Tibial artery (tissue), 4 donors: ENCODE measurements around the gene ERC2.

Experiments used
- DNase-seq, 2 donors: peaks; one replicate each; pipeline ENCODE4 v3.0.0-alpha.2; 2019
- H3K27ac ChIP-seq, 2 donors: fragments of 200-600 bp; sonication (generic) in 1 of 2; 1 replicate in 1 of 2; 2 replicates in 1 of 2; pipeline ENCODE4 v1.5.1; 2018 to 2019; ENCODE audit warnings: mild to moderate bottlenecking in 1 of 2
- H3K27me3 ChIP-seq, 2 donors: fragments of 200-600 bp; sonication (generic) in 1 of 2; one replicate each; pipeline versions ENCODE4 v1.5.1 to v1.6.0; 2016 to 2019
- H3K36me3 ChIP-seq, 3 donors: fragments of 200-600 bp; sonication (generic) in 2 of 3; one replicate each; pipeline ENCODE4 v1.5.1; 2016 to 2019; ENCODE audit warnings: mild to moderate bottlenecking in 2 of 3
- H3K4me1 ChIP-seq, 4 donors: fragments of 200-600 bp; sonication (generic) in 2 of 4; 1 replicate in 3 of 4; 2 replicates in 1 of 4; pipeline ENCODE4 v1.5.1; 2016 to 2019
- H3K4me3 ChIP-seq, 2 donors: fragments of 200-600 bp; sonication (generic) in 1 of 2; 1 replicate in 1 of 2; 2 replicates in 1 of 2; pipeline ENCODE4 v1.5.1; 2018 to 2019; ENCODE audit warnings: mild to moderate bottlenecking in 2 of 2
- H3K9me3 ChIP-seq, 3 donors: fragments of 200-600 bp; sonication (generic) in 1 of 3; one replicate each; pipeline ENCODE4 v1.5.1; 2016 to 2019
- intact Hi-C: fragments of 100-400 bp; cut with DNase I; formaldehyde crosslinking; loops from one replicate; pipeline ENCODE4 v1.15.0; 2023; ENCODE audit warnings: low total_unique reads
- TF ChIP-seq, protein P1 (sequence below), 2 experiments: fragments of 200-600 bp in 1 of 2; fragments of 450-650 bp in 1 of 2; IDR thresholded peaks; one replicate each; pipeline ENCODE4 v1.5.1; 2017 to 2019; ENCODE audit warnings: antibody characterized with exemption in 2 of 2, mild to moderate bottlenecking in 1 of 2, moderate library complexity in 1 of 2

Gene ERC2

DNA sequence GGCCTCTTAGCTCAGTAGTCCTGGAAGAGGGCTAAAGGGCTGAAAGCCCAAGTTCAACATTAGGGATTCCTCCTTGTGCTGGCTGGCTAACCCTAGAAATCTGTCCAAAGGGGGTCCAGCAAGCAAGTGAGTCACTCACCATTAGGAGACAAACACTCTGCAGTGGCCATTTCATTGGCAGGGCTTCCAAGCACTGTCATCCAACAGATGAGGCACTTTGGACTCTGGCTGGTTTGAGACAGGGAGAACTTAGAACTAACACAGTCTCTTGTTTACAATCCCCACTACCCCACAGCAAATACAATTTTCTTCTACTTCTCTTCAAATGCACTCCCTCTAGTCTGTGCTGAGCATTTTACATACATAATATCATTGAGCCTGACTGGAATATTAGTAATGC is 971.0 kb downstream of the ERC2 start:
- no peak overlapping the region for H3K4me3 ChIP-seq
- TF ChIP-seq, protein P1, sequence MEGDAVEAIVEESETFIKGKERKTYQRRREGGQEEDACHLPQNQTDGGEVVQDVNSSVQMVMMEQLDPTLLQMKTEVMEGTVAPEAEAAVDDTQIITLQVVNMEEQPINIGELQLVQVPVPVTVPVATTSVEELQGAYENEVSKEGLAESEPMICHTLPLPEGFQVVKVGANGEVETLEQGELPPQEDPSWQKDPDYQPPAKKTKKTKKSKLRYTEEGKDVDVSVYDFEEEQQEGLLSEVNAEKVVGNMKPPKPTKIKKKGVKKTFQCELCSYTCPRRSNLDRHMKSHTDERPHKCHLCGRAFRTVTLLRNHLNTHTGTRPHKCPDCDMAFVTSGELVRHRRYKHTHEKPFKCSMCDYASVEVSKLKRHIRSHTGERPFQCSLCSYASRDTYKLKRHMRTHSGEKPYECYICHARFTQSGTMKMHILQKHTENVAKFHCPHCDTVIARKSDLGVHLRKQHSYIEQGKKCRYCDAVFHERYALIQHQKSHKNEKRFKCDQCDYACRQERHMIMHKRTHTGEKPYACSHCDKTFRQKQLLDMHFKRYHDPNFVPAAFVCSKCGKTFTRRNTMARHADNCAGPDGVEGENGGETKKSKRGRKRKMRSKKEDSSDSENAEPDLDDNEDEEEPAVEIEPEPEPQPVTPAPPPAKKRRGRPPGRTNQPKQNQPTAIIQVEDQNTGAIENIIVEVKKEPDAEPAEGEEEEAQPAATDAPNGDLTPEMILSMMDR (IDR thresholded peaks at IDR 0.05): no peak
- H3K27ac ChIP-seq: no peak overlapping the region
- H3K4me1 ChIP-seq: no peaks in the 10 kb centered on the region
- H3K27me3 ChIP-seq: peaks cover 0 to 23% of the 10 kb centered on the region in 2 donors
- intact Hi-C loops: no loop called here
- DNase-seq: no peak
- no peaks in the 10 kb centered on the region for H3K36me3 ChIP-seq
- no peaks in the 10 kb centered on the region for H3K9me3 ChIP-seq

DNA sequence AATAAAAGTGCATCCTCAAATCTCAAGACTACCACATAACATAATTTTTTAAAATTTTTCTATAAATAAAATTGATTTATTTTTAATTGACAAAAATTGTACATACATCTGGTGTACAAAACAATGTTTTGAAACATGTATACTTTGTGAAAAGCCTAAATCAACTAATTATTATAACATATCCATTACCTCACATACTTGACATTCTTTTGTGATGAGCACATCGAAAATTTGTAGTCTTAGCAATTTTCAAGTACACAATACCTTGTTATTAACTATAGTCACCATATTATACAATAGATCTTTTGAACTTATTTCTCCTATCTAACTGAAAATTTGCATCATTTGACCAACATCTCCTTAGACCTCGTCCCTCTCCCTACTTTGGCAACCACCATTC is 973.3 kb downstream of the ERC2 start:
- Histone ChIP-seq H3K4me3 (no peak overlapping the region), H3K9me3 (no peaks in the 10 kb centered on the region), H3K27me3 (peaks cover 0 to 38% of the 10 kb centered on the region in 2 donors), H3K4me1 (peaks cover 0 to 2% (median 0%) of the 10 kb centered on the region in 4 donors), H3K36me3 (no peaks in the 10 kb centered on the region), H3K27ac (no peak overlapping the region)
- intact Hi-C loops: no loop called here
- no peak for DNase-seq
- TF ChIP-seq, protein P1 (IDR thresholded peaks at IDR 0.05): no peak

DNA sequence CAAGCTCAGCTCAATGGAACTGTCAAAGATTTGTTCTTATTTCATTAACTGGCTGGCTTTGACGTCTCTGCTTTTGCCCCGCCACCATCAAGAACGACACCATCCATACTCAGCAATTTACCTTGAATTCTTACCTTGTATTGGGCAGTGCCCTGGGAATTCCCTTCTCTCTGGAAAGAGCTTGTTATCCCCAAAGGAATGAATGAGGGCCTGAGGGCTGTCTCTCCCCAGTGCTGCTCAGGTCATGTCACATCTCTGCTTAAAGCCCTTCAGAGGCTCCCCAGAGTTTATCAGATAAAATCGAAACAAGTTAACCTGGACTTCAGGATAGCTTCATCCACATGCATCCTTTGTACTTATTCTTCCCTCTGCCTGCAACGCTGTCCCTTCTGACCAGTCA is 975.3 kb downstream of the ERC2 start:
- H3K4me1 ChIP-seq: peaks cover 0 to 21% (median 13%) of the 10 kb centered on the region in 4 donors
- no peak overlapping the region for H3K4me3 ChIP-seq
- peaks cover 0 to 58% of the 10 kb centered on the region in 2 donors for H3K27me3 ChIP-seq
- no peaks in the 10 kb centered on the region for H3K36me3 ChIP-seq
- no peak for DNase-seq
- H3K27ac ChIP-seq: no peak overlapping the region
- H3K9me3 ChIP-seq: no peaks in the 10 kb centered on the region
- TF ChIP-seq, protein P1 (IDR thresholded peaks at IDR 0.05): no peak
- intact Hi-C loops: no loop called here

DNA sequence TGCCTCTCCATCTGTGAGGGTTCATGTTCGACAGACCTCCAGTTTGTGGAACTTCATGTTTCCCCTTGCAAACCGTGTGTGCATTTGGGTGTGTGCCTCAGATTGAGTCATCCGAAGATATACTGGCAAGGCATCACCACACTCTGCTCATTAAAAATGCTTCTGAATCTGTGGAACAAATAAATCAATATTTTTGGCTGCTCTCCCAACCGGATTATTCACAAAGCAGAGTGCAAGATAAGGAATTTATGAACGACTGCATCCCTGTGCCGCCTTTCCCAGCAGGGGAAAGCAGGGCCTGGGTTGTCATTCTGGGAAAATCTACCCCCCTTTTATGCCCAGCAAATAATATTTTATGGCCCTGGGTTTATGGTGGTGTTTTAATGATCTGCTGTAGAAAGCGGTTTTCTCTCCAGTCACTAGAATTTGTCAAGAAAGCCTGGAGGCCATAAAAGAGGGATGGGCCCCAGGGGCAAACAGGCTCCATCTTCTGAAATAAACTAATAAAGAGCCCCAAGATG is 976.9 kb downstream of the ERC2 start:
- H3K27ac ChIP-seq: no peak overlapping the region
- H3K9me3 ChIP-seq: no peaks in the 10 kb centered on the region
- H3K4me3 ChIP-seq: no peak overlapping the region
- intact Hi-C loops: no loop called here
- peaks cover 0 to 36% (median 26%) of the 10 kb centered on the region in 4 donors for H3K4me1 ChIP-seq
- peaks cover 0 to 74% of the 10 kb centered on the region in 2 donors for H3K27me3 ChIP-seq
- TF ChIP-seq, protein P1 (IDR thresholded peaks at IDR 0.05): no peak
- H3K36me3 ChIP-seq: no peaks in the 10 kb centered on the region
- DNase-seq: no peak

DNA sequence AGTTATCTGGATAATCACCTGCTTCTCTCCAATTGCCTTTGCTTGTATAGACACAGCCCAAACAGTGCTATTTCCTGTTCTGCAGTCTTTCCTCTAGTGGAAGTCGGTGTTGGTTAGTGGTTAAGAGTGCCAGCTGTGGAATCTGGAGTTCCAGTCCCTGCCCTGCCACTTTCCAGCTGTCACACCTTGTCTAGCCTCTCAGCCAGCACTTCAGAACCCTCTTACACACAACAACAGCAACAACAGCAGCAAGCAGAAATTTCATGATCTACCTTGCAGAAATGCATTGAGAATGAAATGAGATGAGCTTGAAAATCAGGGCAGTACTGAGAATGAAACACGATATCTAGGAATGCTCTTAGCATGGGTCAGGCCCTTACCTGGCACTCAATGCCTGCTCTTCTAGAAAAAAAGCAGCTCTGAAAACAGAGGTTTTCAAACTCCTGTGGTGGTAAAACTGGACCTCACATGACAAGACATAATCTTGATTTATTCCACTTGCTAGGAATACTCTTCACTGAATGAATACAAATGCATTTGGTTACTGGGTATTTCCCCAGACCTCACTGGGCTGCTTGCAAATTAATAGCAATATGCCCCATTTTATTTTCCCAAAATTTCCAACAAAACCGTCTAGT is 977.9 kb downstream of the ERC2 start:
- intact Hi-C loops: no loop called here
- H3K4me1 ChIP-seq: peaks cover 0 to 45% (median 31%) of the 10 kb centered on the region in 4 donors
- H3K9me3 ChIP-seq: no peaks in the 10 kb centered on the region
- peaks cover 0 to 80% of the 10 kb centered on the region in 2 donors for H3K27me3 ChIP-seq
- H3K27ac ChIP-seq: no peak overlapping the region
- DNase-seq: no peak
- no peaks in the 10 kb centered on the region for H3K36me3 ChIP-seq
- H3K4me3 ChIP-seq: no peak overlapping the region
- TF ChIP-seq, protein P1 (IDR thresholded peaks at IDR 0.05): no peak
